Skeletal muscle satellite cell (primary cell): Measurements from ENCODE around the gene SELENOV.

ENCODE experiments used
- H3K27me3 ChIP-seq: 2 replicates; pipeline ENCODE4 v1.7.0; 2013; ENCODE audit warnings: low read length; ENCODE audit not compliant: control insufficient read depth, insufficient read depth
- H3K36me3 ChIP-seq: 2 replicates; pipeline ENCODE4 v1.7.0; 2013; ENCODE audit warnings: mild to moderate bottlenecking, control low read depth, low read length; ENCODE audit not compliant: insufficient read depth
- H3K4me1 ChIP-seq: 2 replicates; pipeline ENCODE4 v1.7.0; 2013; ENCODE audit warnings: low read length; ENCODE audit not compliant: control insufficient read depth, insufficient read depth
- H3K4me2 ChIP-seq: 2 replicates; pipeline ENCODE4 v1.7.0; 2013; ENCODE audit warnings: mild to moderate bottlenecking, low read length
- H3K4me3 ChIP-seq: 2 replicates; pipeline ENCODE4 v1.7.0; 2013; ENCODE audit warnings: low read length
- H3K9ac ChIP-seq: 2 replicates; pipeline ENCODE4 v1.7.0; 2013; ENCODE audit warnings: mild to moderate bottlenecking, low read depth, low read length, moderate library complexity
- H3K9me3 ChIP-seq: replicated peaks from 2 replicates; pipeline ENCODE4 v1.7.0; 2013; ENCODE audit warnings: mild to moderate bottlenecking, control low read depth, low read length

Gene SELENOV

DNA sequence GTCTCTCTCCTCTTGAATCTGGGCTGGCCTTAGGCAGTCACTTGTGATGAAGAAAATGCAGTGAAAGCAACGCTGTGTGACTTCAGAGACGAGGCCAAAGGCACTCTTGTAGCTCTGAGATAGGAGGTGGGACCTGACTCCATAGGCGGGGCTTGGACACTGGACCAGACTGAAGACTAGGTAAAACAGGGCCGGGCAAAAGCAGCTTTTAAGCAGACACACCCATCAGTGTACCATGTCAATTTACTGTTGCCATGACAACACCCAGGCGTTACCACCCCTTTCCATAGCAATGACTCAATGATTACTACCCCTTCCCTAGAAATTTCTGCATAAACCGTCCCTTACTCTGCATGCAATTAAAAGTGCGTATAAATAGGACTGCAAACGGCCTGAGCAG lies 31.7 kb downstream of the SELENOV start:
- peaks cover 49% of the 10 kb centered on the region for H3K27me3 ChIP-seq
- no peaks in the 10 kb centered on the region for H3K9me3 ChIP-seq
- no peaks in the 10 kb centered on the region for H3K4me1 ChIP-seq
- no peak overlapping the region for H3K4me2 ChIP-seq
- H3K4me3 ChIP-seq: no peak overlapping the region
- no peaks in the 10 kb centered on the region for H3K36me3 ChIP-seq
- H3K9ac ChIP-seq: no peak overlapping the region

GRCh38 chr19:39550197-39550596 lies 35.3 kb downstream of the SELENOV start:
- no peaks in the 10 kb centered on the region for H3K9me3 ChIP-seq
- no peak overlapping the region for H3K4me3 ChIP-seq
- no peaks in the 10 kb centered on the region for H3K4me1 ChIP-seq
- no peaks in the 10 kb centered on the region for H3K36me3 ChIP-seq
- H3K27me3 ChIP-seq: peaks cover 47% of the 10 kb centered on the region
- no peak overlapping the region for H3K4me2 ChIP-seq
- H3K9ac ChIP-seq: no peak overlapping the region

GRCh38 chr19:39553082-39553652 lies 38.2 kb downstream of the SELENOV start:
- no peaks in the 10 kb centered on the region for H3K36me3 ChIP-seq
- H3K9me3 ChIP-seq: no peaks in the 10 kb centered on the region
- H3K4me3 ChIP-seq: no peak overlapping the region
- no peak overlapping the region for H3K9ac ChIP-seq
- H3K27me3 ChIP-seq: peaks cover 34% of the 10 kb centered on the region
- no peaks in the 10 kb centered on the region for H3K4me1 ChIP-seq
- no peak overlapping the region for H3K4me2 ChIP-seq

GRCh38 chr19:39554701-39555311 lies 39.9 kb downstream of the SELENOV start:
- Histone ChIP-seq H3K27me3 (peaks cover 30% of the 10 kb centered on the region), H3K36me3 (no peaks in the 10 kb centered on the region), H3K9ac (no peak overlapping the region), H3K9me3 (no peaks in the 10 kb centered on the region), H3K4me1 (no peaks in the 10 kb centered on the region), H3K4me3 (no peak overlapping the region), H3K4me2 (no peak overlapping the region)

DNA sequence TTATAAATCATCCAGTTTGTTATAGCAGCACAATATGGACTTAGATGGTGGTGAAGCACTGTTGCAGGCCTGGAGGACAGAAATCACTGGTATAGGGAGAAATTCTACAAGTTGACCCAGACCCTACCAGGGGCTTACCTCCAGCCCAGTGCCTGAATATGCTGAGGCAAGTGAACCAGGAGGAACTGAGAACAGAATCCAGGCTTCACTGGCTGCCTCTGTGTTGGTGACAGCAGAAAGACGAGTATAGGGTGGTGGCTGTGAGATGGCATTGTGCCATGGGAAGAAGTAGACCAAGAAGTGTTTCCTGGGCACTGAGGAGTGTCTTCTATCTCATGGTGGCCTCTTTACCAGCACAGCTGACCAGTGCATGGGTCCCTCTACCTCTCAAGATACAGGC lies 40.9 kb downstream of the SELENOV start:
- Histone ChIP-seq H3K9me3 (no peaks in the 10 kb centered on the region), H3K27me3 (peaks cover 24% of the 10 kb centered on the region), H3K4me2 (no peak overlapping the region), H3K4me1 (no peaks in the 10 kb centered on the region), H3K9ac (no peak overlapping the region), H3K4me3 (no peak overlapping the region), H3K36me3 (no peaks in the 10 kb centered on the region)

GRCh38 chr19:39557811-39558623 lies 43.1 kb downstream of the SELENOV start:
- no peaks in the 10 kb centered on the region for H3K4me1 ChIP-seq
- no peaks in the 10 kb centered on the region for H3K36me3 ChIP-seq
- H3K27me3 ChIP-seq: peaks cover 29% of the 10 kb centered on the region
- no peak overlapping the region for H3K9ac ChIP-seq
- H3K4me2 ChIP-seq: no peak overlapping the region
- no peaks in the 10 kb centered on the region for H3K9me3 ChIP-seq
- no peak overlapping the region for H3K4me3 ChIP-seq

- H3K4me3 ChIP-seq: no peak overlapping the region
- no peaks in the 10 kb centered on the region for H3K9me3 ChIP-seq
- no peak overlapping the region for H3K9ac ChIP-seq
- no peak overlapping the region for H3K4me2 ChIP-seq
- H3K4me1 ChIP-seq: no peaks in the 10 kb centered on the region
- peaks cover 23% of the 10 kb centered on the region for H3K27me3 ChIP-seq
- H3K36me3 ChIP-seq: no peaks in the 10 kb centered on the region
Observed at GRCh38 chr19:39558624-39559117, 43.7 kb downstream of the SELENOV start.

DNA sequence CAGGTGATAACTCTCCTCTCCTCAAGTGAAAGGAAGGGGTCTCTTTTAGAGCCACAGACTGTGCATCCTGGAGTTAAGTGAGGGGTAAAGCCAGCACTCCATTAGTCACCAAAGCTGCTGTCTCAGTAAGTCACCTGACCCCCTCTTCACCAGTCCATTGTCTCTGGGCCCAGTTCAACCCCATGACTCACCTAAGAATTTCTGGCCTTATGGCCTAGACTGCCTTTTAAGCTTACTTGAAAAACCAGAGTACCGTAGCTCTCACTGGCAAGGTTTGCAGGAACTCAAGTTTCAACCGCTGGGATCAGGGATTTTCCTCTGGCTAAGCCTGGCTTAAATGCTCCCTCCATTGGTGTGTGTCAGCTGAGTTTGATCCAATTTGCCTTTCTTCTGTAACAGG lies 48.5 kb downstream of the SELENOV start:
- Histone ChIP-seq H3K27me3 (peaks cover 13% of the 10 kb centered on the region), H3K9me3 (no peaks in the 10 kb centered on the region), H3K4me3 (no peak overlapping the region), H3K4me1 (no peaks in the 10 kb centered on the region), H3K4me2 (no peak overlapping the region), H3K9ac (no peak overlapping the region), H3K36me3 (no peaks in the 10 kb centered on the region)

GRCh38 chr19:39566064-39566463 lies 51.1 kb downstream of the SELENOV start:
- Histone ChIP-seq H3K9me3 (no peaks in the 10 kb centered on the region), H3K4me1 (no peaks in the 10 kb centered on the region)

GRCh38 chr19:39568604-39569003 lies 53.7 kb downstream of the SELENOV start:
- Histone ChIP-seq H3K36me3 (no peaks in the 10 kb centered on the region), H3K4me3 (no peak overlapping the region), H3K4me1 (no peaks in the 10 kb centered on the region), H3K9ac (no peak overlapping the region), H3K27me3 (peaks cover 18% of the 10 kb centered on the region), H3K9me3 (no peaks in the 10 kb centered on the region), H3K4me2 (no peak overlapping the region)

More at GRCh38 chr19:39566064-39566463, 51.1 kb downstream of the SELENOV start:
- H3K4me2 ChIP-seq: no peak overlapping the region
- no peaks in the 10 kb centered on the region for H3K36me3 ChIP-seq
- no peak overlapping the region for H3K9ac ChIP-seq
- no peak overlapping the region for H3K4me3 ChIP-seq
- H3K27me3 ChIP-seq: peaks cover 20% of the 10 kb centered on the region
